ENCODE measurements around the gene IGFBP3. TPM values are rescaled to one million over a fixed set of nuclear protein-coding genes. Genes with fewer than 3 reads are reported as not detected.
A peak's percentile ranks its signal among the peaks of the same experiment; 100 is the strongest.

Gene IGFBP3
- total RNA-seq, 1 donor from 2014 or later = 1,283 TPM

- H3K4me3 Mint-ChIP-seq (ENCODE audit: unreplicated experiment) = peak within 1 kb of the TSS; percentile 74
These were observed 32.7 kb downstream of the IGFBP3 start, which contains the start of gene IGFBP1 for GRCh38 chr7:45888185-45888992. Gene IGFBP1 (plus strand): TSS chr7:45888488. CDS start chr7:45888653, 165 bp downstream.

GRCh38 chr7:45886931-45887667 lies 34.0 kb downstream of the IGFBP3 start:
- Mint-ChIP-seq H3K4me3 (ENCODE audit: unreplicated experiment) (no peak overlapping the region), H3K9me3 (ENCODE audit: unreplicated experiment) (no peaks in the 10 kb centered on the region), H3K36me3 (ENCODE audit: low read depth, unreplicated experiment) (no peaks in the 10 kb centered on the region), H3K27me3 (ENCODE audit: low read depth, unreplicated experiment) (peaks cover 59% of the 10 kb centered on the region), H3K27ac (ENCODE audit: unreplicated experiment) (no peak overlapping the region), H3K4me1 (ENCODE audit: low read depth, unreplicated experiment) (peaks cover 3% of the 10 kb centered on the region)
- FAIRE-seq = no peak
- Histone ChIP-seq H3K4me1 (ENCODE audit: insufficient read depth, low read length) (peaks cover 21% of the 10 kb centered on the region), H3K9ac (ENCODE audit: low read length) (no peak overlapping the region), H3K4me3 (ENCODE audit: insufficient read depth, low read depth, low read length) (no peak overlapping the region), H3K4me2 (ENCODE audit: low read length) (no peak overlapping the region), H3K36me3 (ENCODE audit: insufficient read depth, low read length) (no peaks in the 10 kb centered on the region), H3K79me2 (ENCODE audit: insufficient read depth, low read length) (no peaks in the 10 kb centered on the region), H3K27ac (ENCODE audit: low read depth, low read length) (no peak overlapping the region), H4K20me1 (ENCODE audit: insufficient read depth, low read length) (no peaks in the 10 kb centered on the region), H3K9me3 (ENCODE audit: insufficient read depth, low read depth, low read length) (no peaks in the 10 kb centered on the region), H2AFZ (ENCODE audit: low read depth, low read length) (no peak overlapping the region), H3K27me3 (ENCODE audit: insufficient read depth, low read length) (no peaks in the 10 kb centered on the region)
- TF ChIP-seq EZH2 (IDR thresholded peaks at IDR 0.05; ENCODE audit: insufficient read depth, low read length) (no peak), CTCF (IDR thresholded peaks at IDR 0.05; ENCODE audit: insufficient read depth, low read depth, low read length) (no peak)
- DNase-seq (ENCODE audit: low read depth) = no peak

More at GRCh38 chr7:45888185-45888992, 32.7 kb downstream of the IGFBP3 start, which contains the start of gene IGFBP1:
- Mint-ChIP-seq H3K9me3 (ENCODE audit: unreplicated experiment) (no peaks in the 10 kb centered on the region), H3K27me3 (ENCODE audit: low read depth, unreplicated experiment) (peaks cover 65% of the 10 kb centered on the region), H3K4me1 (ENCODE audit: low read depth, unreplicated experiment) (peaks cover 3% of the 10 kb centered on the region), H3K36me3 (ENCODE audit: low read depth, unreplicated experiment) (no peaks in the 10 kb centered on the region), H3K27ac (ENCODE audit: unreplicated experiment) (no peak within 1 kb of the TSS)
- H3K4me1 ChIP-seq (ENCODE audit: insufficient read depth, low read length) = peaks cover 14% of the 10 kb centered on the region
- H3K4me3 ChIP-seq (ENCODE audit: insufficient read depth, low read depth, low read length) = peak within 1 kb of the TSS; percentile 46
- peak within 1 kb of the TSS; percentile 82 for H2AFZ ChIP-seq (ENCODE audit: low read depth, low read length)
- no peak for FAIRE-seq
- no peaks in the 10 kb centered on the region for H3K36me3 ChIP-seq (ENCODE audit: insufficient read depth, low read length)
- no peaks in the 10 kb centered on the region for H4K20me1 ChIP-seq (ENCODE audit: insufficient read depth, low read length)
- H3K79me2 ChIP-seq (ENCODE audit: insufficient read depth, low read length) = no peaks in the 10 kb centered on the region
- DNase-seq (ENCODE audit: low read depth) = peak; percentile 21
- peak within 1 kb of the TSS; percentile 91 for H3K4me2 ChIP-seq (ENCODE audit: low read length)
- no peak for TF ChIP-seq CTCF (IDR thresholded peaks at IDR 0.05; ENCODE audit: insufficient read depth, low read depth, low read length)
- peak; percentile 35 for TF ChIP-seq EZH2 (IDR thresholded peaks at IDR 0.05; ENCODE audit: insufficient read depth, low read length)
- H3K27me3 ChIP-seq (ENCODE audit: insufficient read depth, low read length) = no peaks in the 10 kb centered on the region
- H3K9me3 ChIP-seq (ENCODE audit: insufficient read depth, low read depth, low read length) = no peaks in the 10 kb centered on the region
- H3K27ac ChIP-seq (ENCODE audit: low read depth, low read length) = no peak within 1 kb of the TSS
- H3K9ac ChIP-seq (ENCODE audit: low read length) = peak within 1 kb of the TSS; percentile 16
